Brain microvascular endothelial cell (primary cell): ENCODE results near the gene METTL1.

Source experiments
- DNase-seq: peaks from one replicate; pipeline ENCODE4 v3.0.0-alpha.2; 2020
- H3K27ac ChIP-seq: fragments of 250-450 bp; sonication (Bioruptor Pico); 2 replicates; pipeline ENCODE4 v1.5.1; 2020; ENCODE audit warnings: mild to moderate bottlenecking, moderate library complexity
- H3K27me3 ChIP-seq: fragments of 250-450 bp; sonication (Bioruptor Pico); replicated peaks from 2 replicates; pipeline ENCODE4 v1.5.1; 2020; ENCODE audit warnings: mild to moderate bottlenecking
- H3K36me3 ChIP-seq: fragments of 250-450 bp; sonication (Bioruptor Pico); replicated peaks from 2 replicates; pipeline ENCODE4 v1.5.1; 2020; ENCODE audit warnings: mild to moderate bottlenecking
- H3K4me3 ChIP-seq: 2 replicates; pipeline ENCODE4 v1.5.1; 2011; ENCODE audit warnings: low read depth, mild to moderate bottlenecking, control low read depth, low read length, moderate library complexity
- CTCF ChIP-seq: IDR thresholded peaks from 2 replicates; pipeline ENCODE4 v1.5.1; 2011; ENCODE audit warnings: low read depth, mild to moderate bottlenecking, moderate library complexity, low read length, control low read depth, inconsistent platforms; ENCODE audit errors: missing control alignments
- in situ Hi-C: cut with HindIII; loops from 2 replicates; pipeline ENCODE4 v1.10.0; 2017; ENCODE audit warnings: low sequenced_read_pairs, low pct_ligation_motif_present

Gene METTL1

GRCh38 chr12:57737467-57738460, 34.1 kb downstream of the METTL1 start:
- Histone ChIP-seq H3K27me3 (peaks cover 48% of the 10 kb centered on the region), H3K36me3 (no peaks in the 10 kb centered on the region), H3K4me3 (no peak overlapping the region), H3K27ac (no peak overlapping the region)
- in situ Hi-C loops, result no loop called here
- no peak for DNase-seq
- TF ChIP-seq CTCF, result peak; percentile 39

DNA sequence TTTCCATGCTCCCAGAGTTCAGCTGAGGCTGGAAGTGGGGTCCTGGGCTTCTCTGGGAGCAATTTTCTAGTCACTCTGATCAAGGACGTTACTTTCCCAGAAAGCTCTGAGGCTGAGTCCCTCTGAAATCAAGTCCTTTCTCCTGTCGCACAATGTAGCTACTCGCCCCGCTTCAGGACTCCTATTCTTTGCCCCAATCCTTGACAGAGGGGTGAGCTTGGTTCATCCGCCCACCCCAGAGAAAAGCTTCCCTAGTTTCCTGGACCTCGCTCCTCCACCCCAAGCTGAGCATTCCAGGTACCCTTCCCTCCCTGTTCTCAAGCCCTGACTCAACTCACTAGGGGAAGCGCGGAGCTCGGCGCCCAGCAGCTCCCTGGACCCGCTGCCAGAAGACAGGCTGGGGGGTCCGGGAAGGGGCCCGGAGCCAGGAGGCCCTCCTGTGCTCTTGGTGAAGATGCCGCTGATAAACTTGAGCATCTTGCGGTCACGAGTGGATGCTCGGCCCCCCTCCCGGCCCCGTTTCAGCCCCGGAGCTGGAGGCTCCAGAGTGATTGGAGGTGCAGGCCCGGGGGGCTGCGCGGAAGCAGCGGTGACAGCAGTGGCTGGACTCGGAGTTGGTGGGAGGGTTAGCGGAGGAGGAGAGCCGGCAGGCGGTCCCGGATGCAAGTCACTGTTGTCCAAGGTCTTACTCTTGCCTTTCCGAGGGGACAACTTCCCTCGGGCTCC, 35.0 kb downstream of the METTL1 start:
- Histone ChIP-seq H3K36me3 (no peaks in the 10 kb centered on the region), H3K4me3 (no peak overlapping the region), H3K27me3 (peaks cover 48% of the 10 kb centered on the region), H3K27ac (no peak overlapping the region)
- no peak for TF ChIP-seq CTCF
- in situ Hi-C loops, result no loop called here
- no peak for DNase-seq

- peak; percentile 63 for TF ChIP-seq CTCF
Observed at GRCh38 chr12:57735952-57736740, 35.8 kb downstream of the METTL1 start.

DNA sequence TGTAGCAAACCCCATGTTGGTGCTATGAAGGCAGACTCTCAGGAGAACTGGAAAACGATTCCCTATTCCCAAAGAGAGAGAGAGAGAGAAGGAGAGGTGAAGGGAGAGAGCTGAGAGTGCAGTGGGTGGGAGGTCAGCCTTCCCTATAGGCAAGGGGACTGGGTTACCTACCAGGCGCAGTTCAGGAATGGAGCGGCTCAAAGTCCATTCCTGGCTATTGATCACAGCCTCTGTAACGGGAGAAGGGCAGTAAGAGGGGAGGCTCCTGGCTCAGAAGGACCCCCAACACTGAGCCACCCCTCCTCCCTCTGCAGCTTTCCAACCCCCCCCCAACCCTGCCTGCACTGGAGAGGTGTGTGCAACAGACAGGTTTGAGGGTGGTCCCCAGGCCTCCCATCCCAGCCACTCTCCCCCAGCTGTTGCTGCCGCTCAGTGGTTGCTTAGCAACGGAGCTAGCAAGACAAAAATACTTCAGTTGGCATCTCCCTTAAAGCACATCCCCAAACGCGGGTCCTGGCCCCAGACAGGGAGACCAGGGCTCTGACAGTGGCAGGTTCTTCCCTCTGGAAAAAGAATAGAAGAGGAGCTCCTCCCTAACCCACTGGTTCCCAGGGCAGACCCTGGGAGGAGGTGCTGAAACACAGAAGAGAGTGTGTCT, 36.6 kb downstream of the METTL1 start:
- DNase-seq, result no peak
- peaks cover 39% of the 10 kb centered on the region for H3K27me3 ChIP-seq
- no peaks in the 10 kb centered on the region for H3K36me3 ChIP-seq
- H3K27ac ChIP-seq, result no peak overlapping the region
- TF ChIP-seq CTCF, result no peak
- in situ Hi-C loops, result no loop called here
- no peak overlapping the region for H3K4me3 ChIP-seq

More at GRCh38 chr12:57735952-57736740, 35.8 kb downstream of the METTL1 start:
- Histone ChIP-seq H3K27me3 (peaks cover 45% of the 10 kb centered on the region), H3K4me3 (peak overlapping the region; percentile 29), H3K36me3 (no peaks in the 10 kb centered on the region), H3K27ac (no peak overlapping the region)
- in situ Hi-C loops, result no loop called here
- DNase-seq, result no peak

DNA sequence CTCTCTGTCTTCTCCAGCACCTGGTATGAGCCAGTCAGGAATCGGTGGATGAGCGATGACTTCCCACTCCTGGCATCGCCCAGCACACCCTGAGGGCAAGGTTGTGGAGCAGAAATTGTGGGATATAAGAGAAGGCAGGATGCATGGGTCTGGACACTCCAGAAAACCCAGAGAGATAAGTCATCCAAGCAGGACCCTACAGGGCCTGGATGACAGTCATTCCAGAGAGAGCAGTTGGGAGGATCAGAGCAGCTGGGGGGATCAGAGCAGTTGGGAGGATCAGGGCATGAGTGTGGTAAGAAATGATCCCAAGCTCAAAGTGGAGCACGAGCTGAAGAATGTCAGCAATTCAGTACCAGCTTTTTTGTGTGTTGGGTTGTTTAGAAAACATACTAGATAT, 37.3 kb downstream of the METTL1 start:
- no peak overlapping the region for H3K27ac ChIP-seq
- DNase-seq, result no peak
- TF ChIP-seq CTCF, result no peak
- H3K4me3 ChIP-seq, result no peak overlapping the region
- in situ Hi-C loops, result no loop called here
- H3K36me3 ChIP-seq, result no peaks in the 10 kb centered on the region
- H3K27me3 ChIP-seq, result peaks cover 34% of the 10 kb centered on the region
